Right atrium auricular region (tissue), 2 donors: ENCODE data around the gene CLIP4. TPM values are rescaled to one million over a fixed set of nuclear protein-coding genes. Genes with fewer than 3 reads are reported as not detected.

Source experiments
- DNase-seq: peaks from one replicate; pipeline ENCODE4 v3.0.0-alpha.2; 2019; ENCODE audit warnings: low spot score
- H3K27ac ChIP-seq, 2 donors: fragments of 200-600 bp; sonication (generic); 1 replicate in 1 of 2; 2 replicates in 1 of 2; pipeline ENCODE4 v1.5.1; 2016 to 2019
- H3K27me3 ChIP-seq, 2 donors: fragments of 200-600 bp; sonication (generic); one replicate each; pipeline versions ENCODE4 v1.5.1 to v1.6.0; 2017 to 2019
- H3K36me3 ChIP-seq: fragments of 200-600 bp; sonication (generic); one replicate; pipeline ENCODE4 v1.5.1; 2016
- H3K4me1 ChIP-seq, 2 donors: fragments of 200-600 bp; sonication (generic); one replicate each; pipeline versions ENCODE4 v1.5.1 to v1.6.0; 2017 to 2019
- H3K4me3 ChIP-seq, 2 donors: fragments of 200-600 bp; sonication (generic); 1 replicate in 1 of 2; 2 replicates in 1 of 2; pipeline ENCODE4 v1.5.1; 2017 to 2019; ENCODE audit warnings: mild to moderate bottlenecking in 1 of 2, moderate library complexity in 1 of 2
- H3K9me3 ChIP-seq, 2 donors: fragments of 200-600 bp; sonication (generic); one replicate each; pipeline ENCODE4 v1.5.1; 2019
- total RNA-seq, 2 donors: library from RNA; depleted of rRNA; stranded (reverse); fragments of >200 nt; gene quantifications; one replicate each; pipeline ENCODE4 v1.1.0, GENCODE V29; 2016
- TF ChIP-seq, protein P1 (sequence below), 2 donors: fragments of 200-600 bp; sonication (generic); IDR thresholded peaks; one replicate each; pipeline ENCODE4 v1.5.1; 2019; ENCODE audit warnings: antibody characterized with exemption in 2 of 2

Gene CLIP4
- total RNA-seq, 2 donors from 2014 or later = 66.5 to 71.0 TPM

GRCh38 chr2:29189052-29189451 lies 73.8 kb downstream of the CLIP4 start:
- Histone ChIP-seq H3K4me1 (no peaks in the 10 kb centered on the region), H3K27ac (no peak overlapping the region), H3K4me3 (no peak overlapping the region), H3K36me3 (peaks cover 5% of the 10 kb centered on the region), H3K27me3 (no peaks in the 10 kb centered on the region), H3K9me3 (no peaks in the 10 kb centered on the region)
- TF ChIP-seq, protein P1, sequence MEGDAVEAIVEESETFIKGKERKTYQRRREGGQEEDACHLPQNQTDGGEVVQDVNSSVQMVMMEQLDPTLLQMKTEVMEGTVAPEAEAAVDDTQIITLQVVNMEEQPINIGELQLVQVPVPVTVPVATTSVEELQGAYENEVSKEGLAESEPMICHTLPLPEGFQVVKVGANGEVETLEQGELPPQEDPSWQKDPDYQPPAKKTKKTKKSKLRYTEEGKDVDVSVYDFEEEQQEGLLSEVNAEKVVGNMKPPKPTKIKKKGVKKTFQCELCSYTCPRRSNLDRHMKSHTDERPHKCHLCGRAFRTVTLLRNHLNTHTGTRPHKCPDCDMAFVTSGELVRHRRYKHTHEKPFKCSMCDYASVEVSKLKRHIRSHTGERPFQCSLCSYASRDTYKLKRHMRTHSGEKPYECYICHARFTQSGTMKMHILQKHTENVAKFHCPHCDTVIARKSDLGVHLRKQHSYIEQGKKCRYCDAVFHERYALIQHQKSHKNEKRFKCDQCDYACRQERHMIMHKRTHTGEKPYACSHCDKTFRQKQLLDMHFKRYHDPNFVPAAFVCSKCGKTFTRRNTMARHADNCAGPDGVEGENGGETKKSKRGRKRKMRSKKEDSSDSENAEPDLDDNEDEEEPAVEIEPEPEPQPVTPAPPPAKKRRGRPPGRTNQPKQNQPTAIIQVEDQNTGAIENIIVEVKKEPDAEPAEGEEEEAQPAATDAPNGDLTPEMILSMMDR (IDR thresholded peaks at IDR 0.05) = no peak
- DNase-seq = no peak

DNA sequence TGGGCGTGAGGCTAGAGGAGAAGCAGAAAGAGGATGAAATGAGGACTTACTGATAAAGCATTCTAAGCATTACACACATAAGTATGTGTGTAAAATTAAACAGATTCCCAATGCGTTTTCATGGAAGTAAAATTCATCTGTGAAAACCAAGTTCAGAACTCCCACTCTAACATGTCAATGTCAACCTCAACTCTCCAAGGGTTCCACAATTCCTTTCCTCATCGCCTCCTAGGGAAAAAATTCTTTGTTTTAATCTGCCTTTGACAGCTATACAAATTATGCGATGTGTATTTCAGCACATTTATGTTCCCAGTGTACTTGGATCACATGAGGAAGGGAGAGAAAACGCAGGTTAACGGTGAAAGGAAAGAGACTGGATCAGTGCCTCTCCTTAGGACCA lies 76.6 kb downstream of the CLIP4 start:
- Histone ChIP-seq H3K27me3 (no peaks in the 10 kb centered on the region), H3K9me3 (no peaks in the 10 kb centered on the region), H3K4me1 (no peaks in the 10 kb centered on the region), H3K36me3 (peaks cover 5% of the 10 kb centered on the region), H3K27ac (no peak overlapping the region), H3K4me3 (no peak overlapping the region)
- DNase-seq = no peak
- TF ChIP-seq, protein P1 (IDR thresholded peaks at IDR 0.05) = no peak

GRCh38 chr2:29192526-29192925 lies 77.3 kb downstream of the CLIP4 start:
- no peak for DNase-seq
- Histone ChIP-seq H3K27ac (no peak overlapping the region), H3K9me3 (no peaks in the 10 kb centered on the region), H3K4me3 (no peak overlapping the region), H3K27me3 (no peaks in the 10 kb centered on the region), H3K36me3 (peaks cover 5% of the 10 kb centered on the region), H3K4me1 (no peaks in the 10 kb centered on the region)
- TF ChIP-seq, protein P1 (IDR thresholded peaks at IDR 0.05) = no peak

GRCh38 chr2:29193111-29193510 lies 77.9 kb downstream of the CLIP4 start:
- H3K9me3 ChIP-seq = no peaks in the 10 kb centered on the region
- H3K27ac ChIP-seq = no peak overlapping the region
- no peak overlapping the region for H3K4me3 ChIP-seq
- H3K36me3 ChIP-seq = peaks cover 5% of the 10 kb centered on the region
- DNase-seq = no peak
- TF ChIP-seq, protein P1 (IDR thresholded peaks at IDR 0.05) = no peak
- H3K4me1 ChIP-seq = no peaks in the 10 kb centered on the region
- no peaks in the 10 kb centered on the region for H3K27me3 ChIP-seq

GRCh38 chr2:29193681-29194080 lies 78.5 kb downstream of the CLIP4 start:
- H3K27ac ChIP-seq = no peak overlapping the region
- H3K9me3 ChIP-seq = no peaks in the 10 kb centered on the region
- H3K27me3 ChIP-seq = no peaks in the 10 kb centered on the region
- DNase-seq = no peak
- H3K4me1 ChIP-seq = no peaks in the 10 kb centered on the region
- no peak overlapping the region for H3K4me3 ChIP-seq
- TF ChIP-seq, protein P1 (IDR thresholded peaks at IDR 0.05) = no peak
- H3K36me3 ChIP-seq = peaks cover 5% of the 10 kb centered on the region

DNA sequence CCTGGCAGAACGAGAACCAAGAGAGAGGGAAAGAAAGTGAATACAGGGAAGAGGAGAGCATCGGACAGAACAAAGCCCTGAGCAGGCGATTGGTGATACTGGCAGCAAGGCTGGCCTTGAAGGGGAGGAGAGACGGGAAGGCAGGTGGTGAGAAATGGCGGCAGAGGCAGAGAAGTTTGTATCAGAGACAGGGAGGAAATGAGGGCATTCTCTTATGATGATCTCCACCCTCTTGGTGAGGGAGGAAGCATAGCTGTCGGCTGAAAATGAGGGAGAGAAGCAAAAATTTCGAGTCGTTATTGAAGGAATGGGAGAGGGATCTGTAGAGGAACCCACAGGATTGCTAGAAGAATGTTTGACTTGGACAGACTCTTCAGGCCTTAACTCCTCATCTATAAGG lies 80.6 kb downstream of the CLIP4 start:
- Histone ChIP-seq H3K36me3 (peaks cover 5% of the 10 kb centered on the region), H3K4me3 (no peak overlapping the region), H3K27me3 (no peaks in the 10 kb centered on the region), H3K27ac (no peak overlapping the region), H3K4me1 (no peaks in the 10 kb centered on the region), H3K9me3 (no peaks in the 10 kb centered on the region)
- no peak for DNase-seq
- TF ChIP-seq, protein P1 (IDR thresholded peaks at IDR 0.05) = no peak
